ENCODE data around the gene SLC50A1. TPM values are rescaled to one million over a fixed set of nuclear protein-coding genes. Genes with fewer than 3 reads are reported as not detected.

The SLC50A1 gene
- total and polyA plus RNA-seq, 9 of the 15 experiments (the other 6 are each of a cell fraction or from before 2014, with no cell fraction given): 46.5 to 132 (median 91.9) TPM

DNA sequence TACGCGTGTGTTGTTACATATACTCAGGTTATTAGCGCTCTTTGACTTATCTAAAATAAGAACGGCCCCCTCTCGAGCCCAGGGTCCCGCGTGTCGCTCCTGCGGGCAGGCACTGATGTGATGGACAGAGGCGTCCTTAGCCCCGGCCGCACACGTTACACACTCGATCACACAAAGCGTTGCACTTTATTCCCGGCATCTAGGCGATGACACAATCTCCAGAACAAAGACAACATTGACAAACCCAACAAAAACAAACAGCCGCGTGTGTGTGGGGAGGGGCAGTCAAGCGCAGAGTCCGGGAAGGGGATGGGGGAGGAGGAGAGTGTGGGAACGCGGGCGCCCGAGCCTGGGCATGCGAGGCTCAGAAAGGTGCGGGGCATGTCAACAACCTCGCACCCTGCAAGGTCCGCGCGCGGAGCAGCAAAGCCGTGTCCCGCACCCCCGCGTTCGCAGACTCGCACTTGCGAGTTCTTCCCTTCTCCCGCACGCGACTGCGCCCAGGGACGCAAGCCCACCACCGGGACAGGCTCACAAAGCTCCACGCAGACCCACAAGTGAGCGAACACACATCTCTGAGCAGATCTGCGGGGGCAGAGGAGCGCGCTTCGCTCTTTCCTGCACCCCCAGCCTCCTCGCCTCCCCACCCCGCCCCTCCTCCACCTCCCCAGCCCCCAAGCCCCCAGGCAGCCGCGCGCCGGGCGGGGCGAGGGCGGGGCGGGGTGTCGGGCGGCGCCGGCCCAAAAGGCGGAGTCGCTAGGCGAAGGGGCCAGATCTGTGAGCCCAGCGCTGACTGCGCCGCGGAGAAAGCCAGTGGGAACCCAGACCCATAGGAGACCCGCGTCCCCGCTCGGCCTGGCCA lies 8.3 kb upstream of the SLC50A1 start, which contains the start of gene EFNA1 (continued):
- TF ChIP-seq, protein P1, sequence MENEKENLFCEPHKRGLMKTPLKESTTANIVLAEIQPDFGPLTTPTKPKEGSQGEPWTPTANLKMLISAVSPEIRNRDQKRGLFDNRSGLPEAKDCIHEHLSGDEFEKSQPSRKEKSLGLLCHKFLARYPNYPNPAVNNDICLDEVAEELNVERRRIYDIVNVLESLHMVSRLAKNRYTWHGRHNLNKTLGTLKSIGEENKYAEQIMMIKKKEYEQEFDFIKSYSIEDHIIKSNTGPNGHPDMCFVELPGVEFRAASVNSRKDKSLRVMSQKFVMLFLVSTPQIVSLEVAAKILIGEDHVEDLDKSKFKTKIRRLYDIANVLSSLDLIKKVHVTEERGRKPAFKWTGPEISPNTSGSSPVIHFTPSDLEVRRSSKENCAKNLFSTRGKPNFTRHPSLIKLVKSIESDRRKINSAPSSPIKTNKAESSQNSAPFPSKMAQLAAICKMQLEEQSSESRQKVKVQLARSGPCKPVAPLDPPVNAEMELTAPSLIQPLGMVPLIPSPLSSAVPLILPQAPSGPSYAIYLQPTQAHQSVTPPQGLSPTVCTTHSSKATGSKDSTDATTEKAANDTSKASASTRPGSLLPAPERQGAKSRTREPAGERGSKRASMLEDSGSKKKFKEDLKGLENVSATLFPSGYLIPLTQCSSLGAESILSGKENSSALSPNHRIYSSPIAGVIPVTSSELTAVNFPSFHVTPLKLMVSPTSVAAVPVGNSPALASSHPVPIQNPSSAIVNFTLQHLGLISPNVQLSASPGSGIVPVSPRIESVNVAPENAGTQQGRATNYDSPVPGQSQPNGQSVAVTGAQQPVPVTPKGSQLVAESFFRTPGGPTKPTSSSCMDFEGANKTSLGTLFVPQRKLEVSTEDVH (IDR thresholded peaks at IDR 0.05; ENCODE audit: low read depth, partially characterized antibody): no peak
- TF ChIP-seq, protein P2, sequence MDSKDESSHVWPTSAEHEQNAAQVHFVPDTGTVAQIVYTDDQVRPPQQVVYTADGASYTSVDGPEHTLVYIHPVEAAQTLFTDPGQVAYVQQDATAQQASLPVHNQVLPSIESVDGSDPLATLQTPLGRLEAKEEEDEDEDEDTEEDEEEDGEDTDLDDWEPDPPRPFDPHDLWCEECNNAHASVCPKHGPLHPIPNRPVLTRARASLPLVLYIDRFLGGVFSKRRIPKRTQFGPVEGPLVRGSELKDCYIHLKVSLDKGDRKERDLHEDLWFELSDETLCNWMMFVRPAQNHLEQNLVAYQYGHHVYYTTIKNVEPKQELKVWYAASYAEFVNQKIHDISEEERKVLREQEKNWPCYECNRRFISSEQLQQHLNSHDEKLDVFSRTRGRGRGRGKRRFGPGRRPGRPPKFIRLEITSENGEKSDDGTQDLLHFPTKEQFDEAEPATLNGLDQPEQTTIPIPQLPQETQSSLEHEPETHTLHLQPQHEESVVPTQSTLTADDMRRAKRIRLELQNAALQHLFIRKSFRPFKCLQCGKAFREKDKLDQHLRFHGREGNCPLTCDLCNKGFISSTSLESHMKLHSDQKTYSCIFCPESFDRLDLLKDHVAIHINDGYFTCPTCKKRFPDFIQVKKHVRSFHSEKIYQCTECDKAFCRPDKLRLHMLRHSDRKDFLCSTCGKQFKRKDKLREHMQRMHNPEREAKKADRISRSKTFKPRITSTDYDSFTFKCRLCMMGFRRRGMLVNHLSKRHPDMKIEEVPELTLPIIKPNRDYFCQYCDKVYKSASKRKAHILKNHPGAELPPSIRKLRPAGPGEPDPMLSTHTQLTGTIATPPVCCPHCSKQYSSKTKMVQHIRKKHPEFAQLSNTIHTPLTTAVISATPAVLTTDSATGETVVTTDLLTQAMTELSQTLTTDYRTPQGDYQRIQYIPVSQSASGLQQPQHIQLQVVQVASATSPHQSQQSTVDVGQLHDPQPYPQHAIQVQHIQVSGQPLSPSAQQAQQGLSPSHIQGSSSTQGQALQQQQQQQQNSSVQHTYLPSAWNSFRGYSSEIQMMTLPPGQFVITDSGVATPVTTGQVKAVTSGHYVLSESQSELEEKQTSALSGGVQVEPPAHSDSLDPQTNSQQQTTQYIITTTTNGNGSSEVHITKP (IDR thresholded peaks at IDR 0.05; ENCODE audit: partially characterized antibody): no peak
- TF ChIP-seq ZNF184 (CRISPR knock-in tag; IDR thresholded peaks at IDR 0.05): no peak
- 0 out of 2 replicates have a peak, but pooled peaks have one; percentile 13 for TF ChIP-seq CREM (IDR thresholded peaks at IDR 0.05; ENCODE audit: low read depth)
- TF ChIP-seq MYC (IDR thresholded peaks at IDR 0.05; ENCODE audit: low read depth, low read length): 0 out of 2 replicates have a peak, but pooled peaks have one; percentile 27
- TF ChIP-seq MYC (CRISPR knock-in tag; IDR thresholded peaks at IDR 0.05; ENCODE audit: borderline replicate concordance, low read depth): no peak
- no peak for TF ChIP-seq HDGF (IDR thresholded peaks at IDR 0.05)
- TF ChIP-seq ELF2 (CRISPR knock-in tag; IDR thresholded peaks at IDR 0.05): no peak
- TF ChIP-seq, protein P3, sequence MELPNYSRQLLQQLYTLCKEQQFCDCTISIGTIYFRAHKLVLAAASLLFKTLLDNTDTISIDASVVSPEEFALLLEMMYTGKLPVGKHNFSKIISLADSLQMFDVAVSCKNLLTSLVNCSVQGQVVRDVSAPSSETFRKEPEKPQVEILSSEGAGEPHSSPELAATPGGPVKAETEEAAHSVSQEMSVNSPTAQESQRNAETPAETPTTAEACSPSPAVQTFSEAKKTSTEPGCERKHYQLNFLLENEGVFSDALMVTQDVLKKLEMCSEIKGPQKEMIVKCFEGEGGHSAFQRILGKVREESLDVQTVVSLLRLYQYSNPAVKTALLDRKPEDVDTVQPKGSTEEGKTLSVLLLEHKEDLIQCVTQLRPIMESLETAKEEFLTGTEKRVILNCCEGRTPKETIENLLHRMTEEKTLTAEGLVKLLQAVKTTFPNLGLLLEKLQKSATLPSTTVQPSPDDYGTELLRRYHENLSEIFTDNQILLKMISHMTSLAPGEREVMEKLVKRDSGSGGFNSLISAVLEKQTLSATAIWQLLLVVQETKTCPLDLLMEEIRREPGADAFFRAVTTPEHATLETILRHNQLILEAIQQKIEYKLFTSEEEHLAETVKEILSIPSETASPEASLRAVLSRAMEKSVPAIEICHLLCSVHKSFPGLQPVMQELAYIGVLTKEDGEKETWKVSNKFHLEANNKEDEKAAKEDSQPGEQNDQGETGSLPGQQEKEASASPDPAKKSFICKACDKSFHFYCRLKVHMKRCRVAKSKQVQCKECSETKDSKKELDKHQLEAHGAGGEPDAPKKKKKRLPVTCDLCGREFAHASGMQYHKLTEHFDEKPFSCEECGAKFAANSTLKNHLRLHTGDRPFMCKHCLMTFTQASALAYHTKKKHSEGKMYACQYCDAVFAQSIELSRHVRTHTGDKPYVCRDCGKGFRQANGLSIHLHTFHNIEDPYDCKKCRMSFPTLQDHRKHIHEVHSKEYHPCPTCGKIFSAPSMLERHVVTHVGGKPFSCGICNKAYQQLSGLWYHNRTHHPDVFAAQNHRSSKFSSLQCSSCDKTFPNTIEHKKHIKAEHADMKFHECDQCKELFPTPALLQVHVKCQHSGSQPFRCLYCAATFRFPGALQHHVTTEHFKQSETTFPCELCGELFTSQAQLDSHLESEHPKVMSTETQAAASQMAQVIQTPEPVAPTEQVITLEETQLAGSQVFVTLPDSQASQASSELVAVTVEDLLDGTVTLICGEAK (IDR thresholded peaks at IDR 0.05): 0 out of 2 replicates have a peak, but pooled peaks have one; percentile 18
- TF ChIP-seq, protein P3 (CRISPR knock-in tag; IDR thresholded peaks at IDR 0.05): no peak
- TF ChIP-seq ZNF561 (CRISPR knock-in tag; conservative IDR thresholded peaks at IDR 0.05): no peak

Measured in K562 (cell line).